Activated CD4-positive, alpha-beta memory T cell treated with anti-CD3 and anti-CD28 coated beads, Interleukin-2, amount 10 ng/mL, durations not matched to agents 7 days and 5 days (primary cell): Measurements from ENCODE around the gene OXLD1. TPM values are rescaled to one million over a fixed set of nuclear protein-coding genes. Genes with fewer than 3 reads are reported as not detected.

Experiments used
- CTCF ChIA-PET: fragments of 350-600 bp; sonication (Branson Sonifier 250); formaldehyde crosslinking; loops from one replicate; lab custom pipeline; 2021; ENCODE audit warnings: antibody characterized with exemption, inconsistent platforms; lab: Charles Lee
- POLR2A ChIA-PET: fragments of 350-600 bp; sonication (Branson Sonifier 250); formaldehyde crosslinking; loops from one replicate; lab custom pipeline; 2021; ENCODE audit warnings: antibody characterized with exemption; lab: Charles Lee
- DNase-seq: peaks from one replicate; pipeline ENCODE4 v3.0.0-alpha.2; 2020
- H3K27ac Mint-ChIP-seq: one replicate; pipeline ENCODE4 v1.8.0; 2021; ENCODE audit warnings: mild to moderate bottlenecking, mixed read lengths
- H3K27me3 Mint-ChIP-seq: one replicate; pipeline ENCODE4 v1.8.0; 2021; ENCODE audit warnings: mixed read lengths
- H3K36me3 Mint-ChIP-seq: one replicate; pipeline ENCODE4 v1.8.0; 2021; ENCODE audit warnings: low read depth, mixed read lengths
- H3K4me1 Mint-ChIP-seq: one replicate; pipeline ENCODE4 v1.8.0; 2021; ENCODE audit warnings: mixed read lengths
- H3K4me3 Mint-ChIP-seq: one replicate; pipeline ENCODE4 v1.8.0; 2021; ENCODE audit warnings: mild to moderate bottlenecking, mixed read lengths
- H3K9me3 Mint-ChIP-seq: one replicate; pipeline ENCODE4 v1.8.0; 2021; ENCODE audit warnings: mixed read lengths
- total RNA-seq, 2 experiments: library from RNA; stranded (reverse); gene quantifications; one replicate each; pipeline ENCODE4 v1.2.3, GENCODE V29; 2021

Gene OXLD1
- total RNA-seq, 2 experiments from 2014 or later: 59.3 TPM

DNA sequence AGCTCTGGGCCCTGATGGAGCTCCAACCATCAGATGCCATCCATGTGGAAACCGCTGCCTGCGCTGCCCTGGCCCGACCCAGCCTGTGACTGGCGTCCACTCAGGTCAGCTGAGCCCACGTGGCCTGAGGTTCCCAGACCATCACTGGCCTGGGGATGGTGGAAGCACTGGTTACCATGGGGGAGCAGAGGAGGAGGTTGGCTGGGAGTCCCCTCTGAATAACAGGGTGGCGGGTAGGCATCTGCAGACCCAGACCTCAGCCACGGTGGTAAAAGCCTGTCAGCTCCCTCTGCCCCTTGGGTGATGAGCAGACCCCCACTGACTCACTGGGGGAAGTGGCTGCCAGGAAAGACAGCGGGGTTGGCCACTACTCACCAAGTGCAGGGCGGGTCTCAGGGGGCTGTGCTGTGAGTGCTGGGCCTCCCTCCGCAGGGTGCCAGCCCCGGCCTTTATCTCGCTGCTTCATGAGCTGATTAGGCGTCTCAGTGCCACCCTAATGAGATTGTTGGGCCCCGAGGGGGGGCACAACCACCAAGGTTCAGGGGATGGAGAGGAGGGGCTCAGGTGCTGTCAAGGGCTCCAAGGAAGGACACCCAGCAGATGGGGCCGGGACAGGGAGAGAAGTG, 10.2 kb downstream of the OXLD1 start, which contains the start of gene PDE6G:
PDE6G (minus strand) TSS at position 425 of the 626 bp plus-strand sequence. CDS start 3,237 bp downstream, outside the sequence.
- POLR2A ChIA-PET: interaction anchor here (1.1 to 2.8 kb wide), 3 partner anchors 9 to 47 kb away, joined by 3 to 22 read pairs (median 3); partner anchors contain the start of genes CCDC137, MRPL12 and OXLD1
- Mint-ChIP-seq H3K4me1 (peaks cover 28% of the 10 kb centered on the region), H3K4me3 (no peak within 1 kb of the TSS), H3K27ac (peak within 1 kb of the TSS; percentile 3), H3K9me3 (no peaks in the 10 kb centered on the region), H3K27me3 (peaks cover 1% of the 10 kb centered on the region), H3K36me3 (no peaks in the 10 kb centered on the region)
- CTCF ChIA-PET: interaction anchor here (1.1 kb wide), 1 partner anchor 8 kb away, joined by 3 read pairs; no protein-coding TSS in a partner anchor
- no peak for DNase-seq

DNA sequence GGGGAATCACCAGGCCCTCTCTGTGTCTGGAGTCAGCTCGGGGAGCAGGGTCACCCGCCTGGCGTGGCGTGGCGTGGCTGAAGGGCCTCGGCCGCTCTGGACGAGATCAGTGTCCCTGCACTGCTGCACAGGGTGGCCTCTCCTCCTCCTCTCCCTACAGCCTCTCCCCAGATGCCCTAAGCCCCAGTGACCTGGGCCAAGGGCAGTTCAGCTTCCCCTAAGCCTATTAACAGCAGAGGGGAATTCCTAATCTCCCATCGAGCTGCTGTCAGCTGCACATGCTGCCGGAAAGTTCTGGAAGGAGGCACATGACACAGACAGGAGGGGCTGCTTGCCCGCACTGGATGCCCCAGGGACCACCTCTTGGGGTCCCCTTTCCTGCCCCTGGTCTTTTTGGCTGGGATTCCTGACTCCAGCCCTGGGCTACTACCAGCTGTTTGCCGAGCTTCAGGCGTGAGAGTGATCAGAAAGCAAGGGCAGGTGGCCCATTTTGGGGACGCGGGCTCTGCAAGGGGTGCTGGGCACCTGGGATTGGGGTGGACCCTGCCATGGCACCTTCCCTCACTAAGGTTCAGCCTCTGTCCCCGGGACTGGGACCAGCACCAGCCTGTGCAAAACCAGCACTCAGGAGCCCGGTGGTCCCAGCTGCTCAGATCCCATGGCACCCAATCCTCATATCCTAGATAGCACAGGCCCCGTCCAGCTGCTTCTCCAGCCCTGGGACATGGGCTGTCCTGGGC, 10.9 kb downstream of the OXLD1 start:
- Mint-ChIP-seq H3K9me3 (no peaks in the 10 kb centered on the region), H3K27me3 (peaks cover 1% of the 10 kb centered on the region), H3K36me3 (no peaks in the 10 kb centered on the region), H3K27ac (no peak overlapping the region), H3K4me3 (no peak overlapping the region), H3K4me1 (peaks cover 28% of the 10 kb centered on the region)
- POLR2A ChIA-PET: interaction anchor here (2.8 kb wide), 1 partner anchor 10 kb away, joined by 22 read pairs; the partner anchor contains the start of genes CCDC137 and OXLD1
- DNase-seq: no peak
- CTCF ChIA-PET: interaction anchor here (1.1 kb wide), 1 partner anchor 8 kb away, joined by 3 read pairs; no protein-coding TSS in a partner anchor

DNA sequence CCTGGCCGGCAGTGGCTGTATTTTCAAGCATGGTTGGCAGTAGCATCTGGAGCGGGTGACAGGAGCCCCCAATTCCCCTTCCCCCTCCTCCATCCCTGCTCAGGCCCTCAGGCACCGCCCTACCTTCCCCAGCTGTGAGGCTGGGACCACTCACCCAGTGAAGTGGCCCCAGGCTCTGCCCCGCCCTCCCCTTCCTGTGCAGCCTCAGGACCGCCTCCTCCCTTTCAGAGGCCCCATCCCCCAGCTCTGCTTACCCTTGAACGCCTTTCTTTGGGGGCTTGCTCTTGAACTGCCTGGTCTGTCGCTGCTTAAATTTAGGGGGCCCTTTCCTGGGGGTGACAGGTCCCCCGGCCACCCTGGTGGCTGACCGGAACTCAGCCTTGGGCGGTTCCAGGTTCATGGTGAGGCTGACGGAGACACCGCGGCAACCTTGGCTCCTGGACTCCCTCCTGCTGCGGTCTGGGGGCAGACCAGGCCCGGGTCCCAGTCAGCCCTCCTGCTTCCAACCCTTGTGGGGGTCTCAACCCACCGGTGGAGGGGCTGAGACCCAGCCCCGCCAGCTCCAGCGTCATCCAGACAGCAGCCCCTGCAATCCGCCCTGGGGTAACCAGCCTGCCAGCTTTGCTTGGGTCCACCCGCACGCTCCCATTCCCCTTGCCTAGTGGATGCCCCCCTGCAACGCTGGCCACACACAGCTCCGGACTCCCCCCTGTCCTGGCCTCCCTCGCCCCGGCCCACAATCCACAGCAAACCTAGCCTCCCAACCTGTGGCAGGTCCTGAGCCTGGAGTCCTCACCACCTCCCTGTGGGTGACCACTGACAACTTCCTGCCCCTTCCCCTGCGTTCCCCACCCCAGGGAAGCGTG, 13.3 kb downstream of the OXLD1 start:
- Mint-ChIP-seq H3K9me3 (no peaks in the 10 kb centered on the region), H3K4me1 (peaks cover 28% of the 10 kb centered on the region), H3K36me3 (no peaks in the 10 kb centered on the region), H3K27me3 (peaks cover 8% of the 10 kb centered on the region), H3K4me3 (peak overlapping the region; percentile 60), H3K27ac (peak overlapping the region; percentile 31)
- peak; percentile 27 for DNase-seq
- ChIA-PET POLR2A (interaction anchor here (1.5 to 2.3 kb wide), 3 partner anchors 10 to 14 kb away, joined by 5 to 8 read pairs (median 6); no protein-coding TSS in a partner anchor), CTCF (interaction anchor here (0.7 kb wide), 1 partner anchor 93 kb away, joined by 3 read pairs; no protein-coding TSS in a partner anchor)

GRCh38 chr17:81651692-81652091, 14.7 kb downstream of the OXLD1 start:
- H3K27me3 Mint-ChIP-seq: peaks cover 18% of the 10 kb centered on the region
- ChIA-PET POLR2A (no interaction called here), CTCF (interaction anchor here (0.9 kb wide), 1 partner anchor 14 kb away, joined by 3 read pairs; no protein-coding TSS in a partner anchor)
- no peaks in the 10 kb centered on the region for H3K36me3 Mint-ChIP-seq
- H3K27ac Mint-ChIP-seq: no peak overlapping the region
- H3K9me3 Mint-ChIP-seq: no peaks in the 10 kb centered on the region
- DNase-seq: no peak
- H3K4me1 Mint-ChIP-seq: peaks cover 20% of the 10 kb centered on the region
- H3K4me3 Mint-ChIP-seq: no peak overlapping the region

DNA sequence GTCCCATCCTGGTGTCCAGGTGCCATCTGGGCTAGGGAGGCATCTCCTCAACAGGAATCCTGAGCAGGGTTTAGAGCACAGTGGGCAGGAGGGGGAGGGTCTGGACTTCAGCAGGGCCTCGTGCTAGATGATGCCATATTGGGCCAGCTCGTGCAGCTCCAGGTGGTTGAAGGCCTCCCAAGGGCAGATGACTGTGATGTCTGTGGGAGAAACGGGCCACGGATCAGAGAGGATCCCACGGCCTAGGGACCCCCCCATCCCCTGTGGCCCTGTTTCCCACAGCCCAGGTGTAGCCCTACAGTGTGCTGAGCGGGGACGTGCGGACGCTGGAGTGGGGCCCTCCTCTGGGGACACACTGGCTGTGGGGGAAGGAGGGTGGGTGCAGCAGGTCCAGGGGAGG, 15.5 kb downstream of the OXLD1 start:
- H3K36me3 Mint-ChIP-seq: no peaks in the 10 kb centered on the region
- H3K4me3 Mint-ChIP-seq: no peak overlapping the region
- no peak overlapping the region for H3K27ac Mint-ChIP-seq
- ChIA-PET POLR2A (no interaction called here), CTCF (no interaction called here)
- peaks cover 19% of the 10 kb centered on the region for H3K27me3 Mint-ChIP-seq
- no peaks in the 10 kb centered on the region for H3K9me3 Mint-ChIP-seq
- peaks cover 19% of the 10 kb centered on the region for H3K4me1 Mint-ChIP-seq
- no peak for DNase-seq

DNA sequence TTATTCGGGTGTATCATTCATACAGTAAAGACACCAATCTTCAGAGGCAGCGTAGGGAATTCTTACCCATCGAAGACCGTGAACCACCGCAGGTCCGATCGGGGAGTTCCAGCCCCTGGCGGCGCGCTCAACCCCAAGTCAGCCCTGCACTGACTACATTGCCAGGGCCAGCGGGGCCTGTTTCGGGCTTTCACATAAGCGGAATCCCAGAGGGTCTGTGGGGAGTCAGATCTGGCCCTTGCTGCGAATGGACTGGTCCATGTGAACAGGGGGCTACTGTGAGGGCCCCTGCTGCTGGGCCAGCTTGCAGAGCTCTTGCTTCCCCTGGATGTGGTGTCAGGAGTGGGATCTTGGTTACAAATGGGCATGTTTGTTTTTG, 17.7 kb downstream of the OXLD1 start:
- Mint-ChIP-seq H3K9me3 (no peaks in the 10 kb centered on the region), H3K27me3 (peaks cover 19% of the 10 kb centered on the region), H3K27ac (no peak overlapping the region), H3K36me3 (no peaks in the 10 kb centered on the region), H3K4me1 (peaks cover 11% of the 10 kb centered on the region), H3K4me3 (no peak overlapping the region)
- CTCF ChIA-PET: no interaction called here
- POLR2A ChIA-PET: no interaction called here
- DNase-seq: no peak

DNA sequence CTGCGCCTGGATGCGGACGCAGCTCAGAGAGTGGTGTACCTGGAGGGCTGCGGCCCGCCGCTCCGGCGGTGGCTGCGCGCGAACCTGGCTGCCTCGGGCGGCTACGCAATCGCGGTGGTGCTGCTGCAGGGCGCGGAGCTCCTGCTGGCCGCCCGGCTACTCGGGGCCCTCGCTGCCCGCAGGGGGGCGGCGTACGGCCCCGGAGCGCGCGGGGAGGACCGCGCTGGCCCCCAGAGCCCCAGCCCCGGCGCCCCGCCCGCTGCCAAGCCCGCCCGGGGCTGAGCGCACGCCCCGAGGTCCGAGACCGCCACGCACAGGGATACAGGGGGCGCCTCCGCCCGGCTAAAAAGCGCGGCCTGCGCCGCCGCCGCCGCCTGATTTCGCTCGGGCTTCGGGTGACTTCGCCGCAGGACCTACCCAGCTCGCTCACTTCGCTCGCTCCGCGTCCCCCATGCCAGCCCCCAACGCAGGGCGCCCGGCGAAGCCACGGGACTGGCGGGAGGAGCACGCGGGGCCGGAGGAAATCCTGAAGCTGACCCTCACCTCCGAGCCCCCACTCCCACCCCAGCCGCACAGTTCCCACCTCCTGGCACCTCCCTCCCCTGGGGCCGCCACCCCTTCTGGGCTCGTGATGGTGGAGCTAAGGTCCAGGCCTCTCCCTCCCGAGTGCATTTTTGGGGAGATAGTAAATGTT, 18.2 kb downstream of the OXLD1 start:
- no peak for DNase-seq
- H3K27ac Mint-ChIP-seq: no peak overlapping the region
- peaks cover 19% of the 10 kb centered on the region for H3K27me3 Mint-ChIP-seq
- H3K9me3 Mint-ChIP-seq: no peaks in the 10 kb centered on the region
- no peaks in the 10 kb centered on the region for H3K36me3 Mint-ChIP-seq
- no peak overlapping the region for H3K4me3 Mint-ChIP-seq
- H3K4me1 Mint-ChIP-seq: peaks cover 6% of the 10 kb centered on the region
- POLR2A ChIA-PET: interaction anchor here (0.5 to 1.1 kb wide), 2 partner anchors 17 to 18 kb away, joined by 3 read pairs; partner anchors contain the start of genes CCDC137 and OXLD1
- CTCF ChIA-PET: no interaction called here

DNA sequence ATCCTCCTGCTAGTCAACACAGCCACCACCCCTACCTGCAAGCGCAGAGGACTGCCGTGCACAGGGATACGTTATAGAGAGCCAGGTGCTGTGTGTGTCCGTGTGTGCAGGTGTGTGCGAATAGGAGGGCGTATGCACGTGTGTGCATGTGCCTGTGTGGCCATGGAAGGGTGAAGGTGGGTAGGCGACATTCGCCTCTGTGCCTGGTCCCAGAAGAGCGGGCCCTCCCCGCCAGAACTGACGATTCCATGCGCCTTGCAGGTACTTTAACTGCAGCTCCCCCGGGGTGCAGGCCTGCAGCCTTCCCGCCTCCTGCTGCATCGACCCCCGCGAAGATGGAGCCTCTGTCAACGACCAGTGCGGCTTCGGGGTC, 18.8 kb downstream of the OXLD1 start:
- no peak for DNase-seq
- Mint-ChIP-seq H3K27ac (no peak overlapping the region), H3K4me1 (peaks cover 3% of the 10 kb centered on the region), H3K4me3 (no peak overlapping the region), H3K9me3 (no peaks in the 10 kb centered on the region), H3K36me3 (no peaks in the 10 kb centered on the region), H3K27me3 (peaks cover 19% of the 10 kb centered on the region)
- ChIA-PET POLR2A (interaction anchor here (0.5 to 1.1 kb wide), 2 partner anchors 17 to 19 kb away, joined by 3 read pairs; partner anchors contain the start of genes CCDC137 and OXLD1), CTCF (no interaction called here)

- DNase-seq: no peak
- peaks cover 19% of the 10 kb centered on the region for H3K27me3 Mint-ChIP-seq
- ChIA-PET CTCF (no interaction called here), POLR2A (interaction anchor here (0.5 to 1.1 kb wide), 3 partner anchors 10 to 20 kb away, joined by 3 read pairs; partner anchors contain the start of genes CCDC137, OXLD1 and PDE6G)
- H3K9me3 Mint-ChIP-seq: no peaks in the 10 kb centered on the region
- H3K36me3 Mint-ChIP-seq: no peaks in the 10 kb centered on the region
- no peak overlapping the region for H3K4me3 Mint-ChIP-seq
- no peak overlapping the region for H3K27ac Mint-ChIP-seq
- H3K4me1 Mint-ChIP-seq: peaks cover 3% of the 10 kb centered on the region
Measured at GRCh38 chr17:81646869-81647600, 19.4 kb downstream of the OXLD1 start.

DNA sequence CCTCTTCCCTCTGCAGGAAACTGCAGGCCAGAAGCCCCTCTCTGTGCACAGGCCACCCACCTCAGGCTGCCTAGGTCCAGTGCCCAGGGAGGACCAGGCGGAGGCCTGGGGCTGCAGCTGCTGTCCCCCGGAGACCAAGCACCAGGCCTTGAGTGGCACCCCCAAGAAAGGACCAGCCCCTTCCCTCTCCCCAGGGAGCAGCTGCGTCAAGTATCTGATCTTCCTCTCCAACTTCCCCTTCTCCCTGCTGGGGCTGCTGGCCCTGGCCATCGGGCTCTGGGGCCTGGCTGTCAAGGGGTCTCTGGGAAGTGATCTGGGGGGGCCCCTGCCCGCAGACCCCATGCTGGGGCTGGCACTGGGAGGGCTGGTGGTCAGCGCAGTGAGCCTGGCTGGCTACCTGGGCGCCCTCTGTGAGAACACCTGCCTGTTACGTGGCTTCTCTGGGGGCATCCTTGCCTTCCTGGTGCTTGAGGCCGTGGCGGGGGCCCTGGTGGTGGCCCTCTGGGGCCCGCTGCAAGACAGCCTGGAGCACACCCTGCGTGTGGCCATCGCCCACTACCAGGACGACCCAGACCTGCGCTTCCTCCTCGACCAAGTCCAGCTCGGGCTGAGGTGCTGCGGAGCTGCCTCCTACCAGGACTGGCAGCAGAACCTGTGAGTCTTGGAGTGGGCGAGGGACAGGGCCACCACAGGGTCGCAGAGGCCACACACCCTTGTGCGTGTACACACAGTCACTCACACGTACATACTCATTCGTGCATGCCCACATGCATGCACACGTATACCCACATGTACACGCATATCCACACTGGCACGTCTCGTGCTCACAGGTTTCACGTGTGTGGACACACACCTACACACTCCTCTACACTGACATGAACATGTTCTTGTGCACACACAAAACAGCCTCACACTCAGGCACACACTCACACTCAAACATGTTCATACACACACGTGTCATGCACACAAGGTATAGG, 21.1 kb downstream of the OXLD1 start:
- DNase-seq: no peak
- Mint-ChIP-seq H3K27me3 (peaks cover 18% of the 10 kb centered on the region), H3K9me3 (no peaks in the 10 kb centered on the region), H3K4me1 (no peaks in the 10 kb centered on the region), H3K36me3 (no peaks in the 10 kb centered on the region), H3K27ac (no peak overlapping the region), H3K4me3 (no peak overlapping the region)
- POLR2A ChIA-PET: no interaction called here
- CTCF ChIA-PET: no interaction called here

DNA sequence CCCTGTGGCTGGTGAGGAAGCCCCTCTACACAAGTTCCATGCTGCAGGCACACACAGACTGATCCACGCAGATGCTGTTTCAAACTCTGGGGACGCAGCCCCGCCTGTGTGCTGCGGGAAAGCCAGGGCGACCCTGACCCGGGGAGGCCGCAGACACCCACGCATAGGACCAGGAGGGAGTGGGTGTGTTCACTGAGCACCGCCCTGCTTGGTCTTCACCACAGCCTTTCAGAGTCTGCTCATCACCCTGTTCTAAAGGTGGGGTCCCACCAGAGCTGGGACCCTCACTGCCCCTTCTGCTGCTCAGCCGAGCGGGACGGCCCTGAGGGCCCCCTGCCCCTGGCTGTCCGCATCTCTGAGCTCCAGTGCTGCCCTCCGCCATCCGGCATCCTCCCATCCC, 21.9 kb downstream of the OXLD1 start:
- ChIA-PET POLR2A (no interaction called here), CTCF (no interaction called here)
- H3K4me1 Mint-ChIP-seq: no peaks in the 10 kb centered on the region
- H3K4me3 Mint-ChIP-seq: no peak overlapping the region
- H3K27me3 Mint-ChIP-seq: peaks cover 18% of the 10 kb centered on the region
- no peak overlapping the region for H3K27ac Mint-ChIP-seq
- H3K9me3 Mint-ChIP-seq: no peaks in the 10 kb centered on the region
- no peaks in the 10 kb centered on the region for H3K36me3 Mint-ChIP-seq
- no peak for DNase-seq
